Activated CD4-positive, CD25-positive, alpha-beta regulatory T cell treated with anti-CD3 and anti-CD28 coated beads, Interleukin-2, amount 50 U/mL, for 72 hours (primary cell): ENCODE data around the gene EML1.

Experiments
- DNase-seq: peaks from one replicate; pipeline ENCODE4 v3.0.0; 2021

EML1 gene

DNA sequence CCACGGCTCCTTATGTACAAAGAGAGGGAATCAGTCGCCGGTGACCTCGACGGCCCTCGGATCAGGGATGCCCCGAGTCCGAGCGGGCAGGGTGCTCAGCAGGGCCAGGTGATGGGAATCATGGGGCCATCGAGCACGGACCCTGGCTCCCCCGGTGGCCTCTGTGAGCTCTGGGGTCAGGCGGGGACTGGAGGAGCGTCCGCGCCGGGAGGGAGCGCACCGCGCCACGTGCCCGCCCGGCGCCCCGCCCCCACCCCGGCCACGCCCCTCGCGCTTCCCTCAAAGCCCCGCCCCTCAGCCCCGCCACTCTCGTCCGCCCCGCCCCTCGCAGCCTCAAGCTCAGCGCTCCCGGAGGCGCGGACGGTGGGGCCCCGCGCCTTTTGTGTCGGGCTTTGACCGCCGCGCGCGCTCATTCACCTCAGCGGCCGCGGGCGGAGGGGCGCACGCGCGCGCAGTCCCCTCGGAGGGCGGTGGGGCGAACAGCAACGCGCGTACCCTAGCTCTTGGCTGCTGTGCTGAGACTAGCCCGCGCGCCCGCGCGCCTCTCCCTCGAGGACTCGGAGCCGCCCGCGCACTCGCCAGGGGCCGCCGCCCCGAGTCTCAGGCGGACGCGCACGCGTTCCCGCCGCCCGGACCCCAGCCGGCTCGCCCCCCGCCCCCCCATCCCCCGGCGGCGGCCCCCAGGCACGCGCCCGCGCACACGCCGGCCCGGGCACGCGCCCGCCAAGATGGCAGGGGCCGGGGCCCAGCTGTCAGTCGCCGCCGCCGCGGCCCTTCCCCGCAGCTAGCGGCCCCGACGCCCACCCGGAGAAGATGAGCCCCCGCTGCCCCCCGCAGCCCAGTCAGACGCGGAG is 178.1 kb downstream of the EML1 start:
- DNase-seq: peak; percentile 79

DNA sequence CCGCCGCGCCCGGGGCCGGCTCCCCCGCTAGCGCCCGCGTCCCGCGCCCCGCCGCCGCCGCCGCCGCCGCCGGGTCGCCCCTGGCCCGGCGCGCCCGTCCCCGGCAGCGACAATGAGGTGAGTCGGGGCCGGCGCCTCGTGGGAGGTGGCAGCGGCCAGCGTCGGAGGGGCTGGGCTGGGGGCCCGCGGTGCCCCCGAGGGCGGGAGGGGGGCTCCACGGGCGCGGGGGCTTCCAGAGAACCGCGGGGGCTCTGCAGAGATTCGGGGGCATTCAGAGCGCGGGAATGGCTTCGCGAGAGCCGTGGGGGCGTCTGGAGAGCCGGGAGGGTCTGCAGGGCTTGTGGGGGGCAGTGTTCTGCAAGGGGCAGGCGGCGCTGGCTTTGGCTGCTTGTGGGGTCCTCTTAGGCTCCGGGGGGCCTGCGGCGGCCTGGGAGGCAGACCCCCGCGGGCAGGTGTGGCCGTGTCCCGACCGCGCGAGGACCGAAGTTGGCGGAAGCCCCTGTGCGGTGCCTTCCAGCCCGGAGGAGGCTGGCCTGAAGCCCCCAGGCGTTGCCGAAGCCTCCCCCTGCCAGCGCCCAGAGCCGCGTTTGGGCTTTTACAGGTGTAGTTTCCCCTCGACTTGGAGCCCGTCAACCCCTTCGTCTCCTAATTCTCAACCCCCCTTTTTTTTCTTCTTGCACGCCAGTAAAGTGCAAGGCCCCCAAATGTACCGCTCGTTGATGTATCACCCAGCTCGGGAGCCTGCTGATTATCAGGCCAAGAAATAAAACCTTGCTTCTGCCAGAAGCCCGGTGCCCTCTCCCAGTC is 178.9 kb downstream of the EML1 start:
- no peak for DNase-seq

GRCh38 chr14:99972748-99973466 is 179.7 kb downstream of the EML1 start:
- DNase-seq: no peak

- no peak for DNase-seq
These were observed 182.0 kb downstream of the EML1 start for GRCh38 chr14:99975190-99975589.

DNA sequence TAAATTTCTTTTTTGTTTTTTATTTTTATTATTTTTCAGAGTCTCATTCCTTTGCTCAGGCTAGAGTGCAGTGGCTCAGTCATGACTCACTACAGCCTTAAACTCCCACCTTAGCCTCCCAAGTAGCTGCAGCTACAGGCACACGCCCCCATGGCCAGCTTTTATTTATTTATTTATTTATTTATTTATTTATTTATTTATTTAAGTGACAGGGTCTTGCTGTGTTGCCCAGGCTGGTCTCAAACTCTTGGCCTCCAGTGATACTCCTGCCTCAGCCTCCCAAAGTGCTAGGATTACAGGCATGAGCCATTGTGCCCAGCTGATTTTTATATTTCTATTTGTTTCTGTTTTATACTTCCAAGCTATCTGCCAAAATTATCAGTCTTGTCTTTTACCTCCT is 182.8 kb downstream of the EML1 start:
- DNase-seq: no peak

- no peak for DNase-seq
These were observed 183.5 kb downstream of the EML1 start for GRCh38 chr14:99976681-99977080.

GRCh38 chr14:99980299-99980698 is 187.1 kb downstream of the EML1 start:
- no peak for DNase-seq

GRCh38 chr14:99981806-99982205 is 188.6 kb downstream of the EML1 start:
- DNase-seq: no peak

GRCh38 chr14:99982537-99983250 is 189.5 kb downstream of the EML1 start:
- peak; percentile 62 for DNase-seq

- no peak for DNase-seq
These were observed 190.2 kb downstream of the EML1 start for GRCh38 chr14:99983251-99984015.

DNA sequence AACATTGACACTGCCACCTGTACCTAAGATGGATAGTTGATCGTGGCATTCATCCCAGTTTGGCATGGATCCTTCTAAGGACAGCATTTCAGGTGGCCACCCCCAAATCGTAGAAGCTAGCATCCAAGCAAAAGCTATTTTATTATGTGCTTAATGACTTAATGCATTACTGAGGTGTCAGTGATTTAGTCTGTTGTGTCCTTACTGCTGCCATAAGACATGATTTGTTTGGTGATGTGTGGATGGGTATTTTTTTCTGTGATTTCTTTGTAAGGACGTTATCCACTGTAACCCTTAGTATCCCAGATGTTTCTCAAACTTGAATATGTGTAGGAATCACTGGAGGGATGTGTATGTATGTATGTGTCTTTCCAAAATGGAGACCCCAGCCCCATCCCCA is 190.8 kb downstream of the EML1 start:
- DNase-seq: no peak

GRCh38 chr14:99986396-99986795 is 193.2 kb downstream of the EML1 start:
- DNase-seq: no peak

- no peak for DNase-seq
These were observed 195.8 kb downstream of the EML1 start for GRCh38 chr14:99989032-99989431.

- DNase-seq: no peak
These were observed 197.3 kb downstream of the EML1 start for GRCh38 chr14:99990268-99991170.

- DNase-seq: no peak
These were observed 198.1 kb downstream of the EML1 start for GRCh38 chr14:99991331-99991730.
